Esophagus muscularis mucosa (tissue), 4 donors: ENCODE results near the gene RSRC1. TPM values are rescaled to one million over a fixed set of nuclear protein-coding genes. Genes with fewer than 3 reads are reported as not detected.

ENCODE experiments used
- DNase-seq: peaks from one replicate; pipeline ENCODE4 v3.0.0-alpha.2; 2017; ENCODE audit errors: extremely low spot score
- H3K27ac ChIP-seq, 4 donors: fragments of 200-600 bp; sonication (generic); replicated peaks in 1 of 4; 1 replicate in 3 of 4; 2 replicates in 1 of 4; pipeline ENCODE4 v1.5.1; 2016 to 2019; ENCODE audit warnings: mild to moderate bottlenecking in 1 of 4
- H3K27me3 ChIP-seq, 4 donors: fragments of 200-600 bp; sonication (generic); one replicate each; pipeline versions ENCODE4 v1.5.1 to v1.6.0; 2016 to 2019
- H3K36me3 ChIP-seq, 4 donors: fragments of 200-600 bp; sonication (generic); one replicate each; pipeline ENCODE4 v1.5.1; 2016 to 2019
- H3K4me1 ChIP-seq, 4 donors: fragments of 200-600 bp; sonication (generic); one replicate each; pipeline ENCODE4 v1.5.1; 2016 to 2019
- H3K4me3 ChIP-seq, 4 donors: fragments of 200-600 bp; sonication (generic); 1 replicate in 2 of 4; 2 replicates in 2 of 4; pipeline ENCODE4 v1.5.1; 2016 to 2019; ENCODE audit warnings: mild to moderate bottlenecking in 4 of 4, moderate library complexity in 1 of 4
- H3K9me3 ChIP-seq, 4 donors: fragments of 200-600 bp; sonication (generic); 1 replicate in 3 of 4; 2 replicates in 1 of 4; pipeline ENCODE4 v1.5.1; 2016 to 2019
- CTCF ChIP-seq, 3 experiments: fragments of 200-600 bp in 2 of 3; fragments of 450-650 bp in 1 of 3; sonication (generic) in 2 of 3; IDR thresholded peaks; one replicate each; pipeline ENCODE4 v1.5.1; 2017 to 2019; ENCODE audit warnings: antibody characterized with exemption in 3 of 3, mild to moderate bottlenecking in 2 of 3, moderate library complexity in 1 of 3
- EP300 ChIP-seq: sonication (generic); formaldehyde crosslinking; IDR thresholded peaks from one replicate; pipeline ENCODE4 v1.6.1; 2017; ENCODE audit warnings: antibody characterized with exemption
- POLR2A ChIP-seq: fragments of 450-650 bp; IDR thresholded peaks from one replicate; pipeline ENCODE4 v1.6.1; 2017; ENCODE audit warnings: antibody characterized with exemption, moderate library complexity, mild to moderate bottlenecking, low read depth
- POLR2AphosphoS5 ChIP-seq, 2 donors: sonication (generic); formaldehyde crosslinking; IDR thresholded peaks; one replicate each; pipeline ENCODE4 v1.6.1; 2017; ENCODE audit warnings: antibody characterized with exemption in 2 of 2
- WGBS: methylation state at CpG from one replicate; pipeline ENCODE4 v1.1.5; 2018; 5-methylcytosine and 5-hydroxymethylcytosine counted together
- intact Hi-C: fragments of 100-400 bp; cut with DNase I; formaldehyde crosslinking; loops from one replicate; pipeline ENCODE4 v1.15.1; 2023
- total RNA-seq, 4 donors: library from RNA; depleted of rRNA; stranded (reverse); fragments of >200 nt; gene quantifications; one replicate each; pipeline versions ENCODE4 v1.1.0 to v1.2.1, GENCODE V29; 2016

Gene RSRC1
- total RNA-seq, 4 donors from 2014 or later, result 33.1 to 57.3 (median 40.6) TPM

- TF ChIP-seq POLR2AphosphoS5 (IDR thresholded peaks at IDR 0.05), result no peak
- intact Hi-C loops, result no loop called here
- no peak overlapping the region for H3K27ac ChIP-seq
- H3K9me3 ChIP-seq, result no peaks in the 10 kb centered on the region
- no peak for DNase-seq
- H3K27me3 ChIP-seq, result no peaks in the 10 kb centered on the region
- no peaks in the 10 kb centered on the region for H3K36me3 ChIP-seq
- 72% methylated on average over 2 of the region's 2 CpGs for WGBS
- H3K4me3 ChIP-seq, result no peak overlapping the region
- no peaks in the 10 kb centered on the region for H3K4me1 ChIP-seq
Observed at GRCh38 chr3:158295771-158296170, 185.9 kb downstream of the RSRC1 start.

GRCh38 chr3:158297940-158298339 lies 188.1 kb downstream of the RSRC1 start:
- Histone ChIP-seq H3K4me1 (no peaks in the 10 kb centered on the region), H3K9me3 (no peaks in the 10 kb centered on the region), H3K36me3 (no peaks in the 10 kb centered on the region), H3K27ac (no peak overlapping the region), H3K4me3 (no peak overlapping the region), H3K27me3 (no peaks in the 10 kb centered on the region)
- TF ChIP-seq CTCF (IDR thresholded peaks at IDR 0.05), result no peak
- TF ChIP-seq POLR2AphosphoS5 (IDR thresholded peaks at IDR 0.05), result no peak
- TF ChIP-seq EP300, result no peak
- no peak for TF ChIP-seq POLR2A
- intact Hi-C loops, result no loop called here
- DNase-seq, result no peak

- Histone ChIP-seq H3K4me3 (no peak overlapping the region), H3K27me3 (no peaks in the 10 kb centered on the region), H3K36me3 (no peaks in the 10 kb centered on the region), H3K9me3 (no peaks in the 10 kb centered on the region), H3K27ac (no peak overlapping the region), H3K4me1 (no peaks in the 10 kb centered on the region)
- 98% methylated on average over 8 of the region's 8 CpGs for WGBS
- no peak for DNase-seq
- TF ChIP-seq POLR2AphosphoS5 (IDR thresholded peaks at IDR 0.05) (no peak), EP300 (no peak), POLR2A (no peak), CTCF (IDR thresholded peaks at IDR 0.05) (no peak)
- intact Hi-C loops, result no loop called here
Observed at GRCh38 chr3:158308236-158308928, 198.5 kb downstream of the RSRC1 start.

- Histone ChIP-seq H3K4me1 (no peaks in the 10 kb centered on the region), H3K9me3 (no peaks in the 10 kb centered on the region), H3K4me3 (no peak overlapping the region), H3K27me3 (no peaks in the 10 kb centered on the region), H3K36me3 (no peaks in the 10 kb centered on the region), H3K27ac (no peak overlapping the region)
- no peak for DNase-seq
- intact Hi-C loops, result no loop called here
- TF ChIP-seq POLR2AphosphoS5 (IDR thresholded peaks at IDR 0.05) (no peak), POLR2A (no peak), EP300 (no peak), CTCF (IDR thresholded peaks at IDR 0.05) (no peak)
Observed at GRCh38 chr3:158312560-158313141, 202.8 kb downstream of the RSRC1 start.

- Histone ChIP-seq H3K4me1 (no peaks in the 10 kb centered on the region), H3K4me3 (no peak overlapping the region), H3K9me3 (no peaks in the 10 kb centered on the region), H3K27me3 (no peaks in the 10 kb centered on the region), H3K36me3 (no peaks in the 10 kb centered on the region), H3K27ac (no peak overlapping the region)
- TF ChIP-seq EP300, result no peak
- no peak for TF ChIP-seq CTCF (IDR thresholded peaks at IDR 0.05)
- no peak for TF ChIP-seq POLR2A
- TF ChIP-seq POLR2AphosphoS5 (IDR thresholded peaks at IDR 0.05), result no peak
- DNase-seq, result no peak
- WGBS, result 50% methylated on average over 3 of the region's 3 CpGs
- intact Hi-C loops, result no loop called here
Observed at GRCh38 chr3:158313338-158313927, 203.5 kb downstream of the RSRC1 start.
